Liver (tissue), 9 donors: ENCODE measurements around the gene PVALEF. TPM values are rescaled to one million over a fixed set of nuclear protein-coding genes. Genes with fewer than 3 reads are reported as not detected.
A peak's percentile ranks its signal among the peaks of the same experiment; 100 is the strongest.

Experiments used
- DNase-seq: peaks from one replicate; pipeline ENCODE4 v3.0.0-alpha.2; 2017; ENCODE audit warnings: low spot score
- H3K27ac ChIP-seq, 2 donors: one replicate each; pipeline ENCODE4 v1.7.0; 2013; ENCODE audit warnings: inconsistent platforms in 2 of 2, low read length in 2 of 2, control low read depth in 1 of 2, low read depth in 1 of 2, mild to moderate bottlenecking in 1 of 2
- H3K27me3 ChIP-seq, 4 donors: one replicate each; pipeline versions ENCODE4 v1.6.1 to v1.7.0; 2013; ENCODE audit warnings: low read length in 3 of 4, inconsistent platforms in 1 of 4, mild to moderate bottlenecking in 1 of 4, moderate library complexity in 1 of 4; ENCODE audit not compliant: control insufficient read depth in 4 of 4, insufficient read depth in 4 of 4
- H3K36me3 ChIP-seq, 4 donors: one replicate each; pipeline versions ENCODE4 v1.6.1 to v1.7.0; 2013; ENCODE audit warnings: low read length in 3 of 4, mild to moderate bottlenecking in 3 of 4, low read depth in 1 of 4, moderate library complexity in 1 of 4; ENCODE audit not compliant: control insufficient read depth in 4 of 4, insufficient read depth in 3 of 4
- H3K4me1 ChIP-seq, 4 donors: one replicate each; pipeline versions ENCODE4 v1.6.1 to v1.7.0; 2013; ENCODE audit warnings: low read length in 3 of 4, mild to moderate bottlenecking in 3 of 4, moderate library complexity in 1 of 4; ENCODE audit not compliant: control insufficient read depth in 4 of 4, insufficient read depth in 4 of 4
- H3K4me3 ChIP-seq, 3 donors: one replicate each; pipeline versions ENCODE4 v1.6.1 to v1.7.0; 2013; ENCODE audit warnings: low read length in 3 of 3, control low read depth in 1 of 3, low read depth in 1 of 3, mild to moderate bottlenecking in 1 of 3
- H3K9ac ChIP-seq, 2 donors: one replicate each; pipeline ENCODE4 v1.7.0; 2013; ENCODE audit warnings: low read length in 2 of 2, mild to moderate bottlenecking in 2 of 2, moderate library complexity in 2 of 2, control low read depth in 1 of 2, low read depth in 1 of 2
- H3K9me3 ChIP-seq, 4 donors: one replicate each; pipeline versions ENCODE4 v1.6.1 to v1.7.0; 2013; ENCODE audit warnings: low read length in 3 of 4; ENCODE audit not compliant: control insufficient read depth in 4 of 4
- ATF3 ChIP-seq: IDR thresholded peaks from 2 replicates; pipeline ENCODE4 v1.6.1; 2016; ENCODE audit warnings: antibody characterized with exemption
- CTCF ChIP-seq: fragments of 150-350 bp; IDR thresholded peaks from 2 replicates; pipeline ENCODE4 v1.5.1; 2017; ENCODE audit warnings: improper control_type of control experiment, low read depth, low read length; ENCODE audit not compliant: missing input control
- FOXA1 ChIP-seq: IDR thresholded peaks from 2 replicates; pipeline ENCODE4 v1.6.1; 2016; ENCODE audit warnings: antibody characterized with exemption
- FOXA2 ChIP-seq: IDR thresholded peaks from 2 replicates; pipeline ENCODE4 v1.6.1; 2016; ENCODE audit warnings: antibody characterized with exemption
- HNF4A ChIP-seq, 2 donors: conservative IDR thresholded peaks; 2 replicates each; pipeline ENCODE4 v1.6.1; 2016; ENCODE audit warnings: antibody characterized with exemption in 2 of 2, mild to moderate bottlenecking in 2 of 2
- JUND ChIP-seq, 2 donors: IDR thresholded peaks; 2 replicates each; pipeline ENCODE4 v1.6.1; 2016; ENCODE audit warnings: antibody characterized with exemption in 2 of 2
- MAX ChIP-seq: IDR thresholded peaks from 2 replicates; pipeline ENCODE4 v1.6.1; 2016; ENCODE audit warnings: antibody characterized with exemption
- NR2F2 ChIP-seq: IDR thresholded peaks from 2 replicates; pipeline ENCODE4 v1.6.1; 2016; ENCODE audit warnings: antibody characterized with exemption
- RAD21 ChIP-seq, 2 donors: IDR thresholded peaks; 2 replicates each; pipeline ENCODE4 v1.6.1; 2016; ENCODE audit warnings: antibody characterized with exemption in 2 of 2, mild to moderate bottlenecking in 2 of 2
- RXRA ChIP-seq, 2 donors: IDR thresholded peaks; 2 replicates each; pipeline ENCODE4 v1.6.1; 2017 to 2018; ENCODE audit warnings: antibody characterized with exemption in 2 of 2, mild to moderate bottlenecking in 1 of 2
- SP1 ChIP-seq: IDR thresholded peaks from 2 replicates; pipeline ENCODE4 v1.6.1; 2018; ENCODE audit warnings: antibody characterized with exemption, mild to moderate bottlenecking
- TAF1 ChIP-seq: conservative IDR thresholded peaks from 2 replicates; pipeline ENCODE4 v1.6.1; 2016; ENCODE audit warnings: antibody characterized with exemption, mild to moderate bottlenecking
- WGBS: extraction: QIAGEN DNeasy Blood & Tissue Kit; methylation state at CpG from one replicate; pipeline ENCODE4 v1.1.7; 2013; 5-methylcytosine and 5-hydroxymethylcytosine counted together
- polyA plus RNA-seq, 2 donors: library from polyadenylated mRNA; stranded (reverse) in 1 of 2; unstranded in 1 of 2; fragments of 200-250 nt in 1 of 2; fragments of >200 nt in 1 of 2; fragmentation: Nextera tagmentation in 1 of 2; extraction: Ambion mirVana in 1 of 2; gene quantifications; one replicate each; pipeline versions ENCODE4 v1.2.1 to v1.2.3, GENCODE V29; 2013 to 2015
- total RNA-seq, 2 donors: library from RNA; depleted of rRNA; stranded (reverse); fragments of >200 nt; gene quantifications; one replicate each; pipeline ENCODE4 v1.2.3, GENCODE V29; 2014
- TF ChIP-seq, protein P1 (sequence below): IDR thresholded peaks from 2 replicates; pipeline ENCODE4 v1.6.1; 2016; ENCODE audit warnings: antibody characterized with exemption
- donor health status: healthy.
- donor health status: healthy.
- donor health status: healthy.
- donor health status: healthy.
- donor health status: healthy.

PVALEF gene
- total and polyA plus RNA-seq, 4 donors = not detected

DNA sequence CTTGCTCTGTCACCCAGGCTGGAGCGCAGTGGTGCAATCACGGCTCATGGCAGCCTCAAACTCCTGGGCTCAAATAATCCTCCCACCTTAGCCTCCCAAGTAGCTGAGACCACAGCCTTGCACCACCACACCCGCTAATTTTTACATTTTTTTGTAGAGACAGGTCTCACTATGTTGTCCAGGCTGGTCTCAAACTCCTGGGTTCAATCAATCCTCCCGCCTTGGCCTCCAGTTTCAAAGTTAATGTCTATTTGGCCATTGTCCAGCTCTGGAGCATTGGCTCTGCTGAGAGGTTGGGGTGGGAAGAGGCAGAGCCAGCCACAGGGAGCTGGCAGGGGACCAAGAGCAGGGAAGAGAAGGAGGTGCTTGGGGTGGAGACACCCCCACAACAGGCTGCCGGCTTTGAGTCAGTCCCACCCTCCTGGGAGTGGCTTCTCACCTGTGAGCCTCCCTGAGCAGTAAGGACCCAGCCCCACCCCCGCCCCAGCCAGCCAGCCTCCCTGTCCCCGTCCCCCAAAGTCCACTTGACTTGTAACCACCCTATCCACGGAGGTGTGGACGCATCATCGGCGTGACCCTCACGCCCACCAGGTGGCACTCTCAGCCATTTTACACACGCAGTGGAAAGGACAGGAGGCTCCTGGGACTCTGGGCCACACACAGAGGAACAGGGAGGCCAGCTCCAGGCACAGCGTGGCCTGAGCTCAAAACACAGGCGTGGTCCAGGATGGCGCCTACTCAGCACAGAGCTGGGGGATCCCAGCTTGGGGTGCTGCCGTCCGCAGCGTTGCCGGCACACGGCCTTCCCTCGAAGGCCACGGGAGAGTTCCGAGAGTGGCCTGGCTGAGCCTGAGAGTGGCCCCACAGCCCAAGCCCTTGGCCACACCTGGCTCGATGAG is 22.8 kb upstream of the PVALEF start:
- no peaks in the 10 kb centered on the region for H3K4me1 ChIP-seq
- TF ChIP-seq CTCF (peak; percentile 73), MAX (no peak), JUND (IDR thresholded peaks at IDR 0.05) (no peak), RXRA (IDR thresholded peaks at IDR 0.05) (no peak), FOXA1 (no peak), RAD21 (IDR thresholded peaks at IDR 0.05) (peak in 1 of 2 donors; percentile 85)
- no peak overlapping the region for H3K27ac ChIP-seq
- H3K9ac ChIP-seq = no peak overlapping the region
- H3K27me3 ChIP-seq = no peaks in the 10 kb centered on the region
- 45% methylated on average over 25 of the region's 25 CpGs for WGBS
- H3K9me3 ChIP-seq = no peaks in the 10 kb centered on the region
- H3K4me3 ChIP-seq = no peak overlapping the region
- H3K36me3 ChIP-seq = no peaks in the 10 kb centered on the region
- DNase-seq = peak; percentile 77

- WGBS = 81% methylated on average over 11 of the region's 11 CpGs
- no peak for DNase-seq
- H3K4me3 ChIP-seq = no peak overlapping the region
These were observed 22.1 kb upstream of the PVALEF start for GRCh38 chr17:81143200-81143527.

DNA sequence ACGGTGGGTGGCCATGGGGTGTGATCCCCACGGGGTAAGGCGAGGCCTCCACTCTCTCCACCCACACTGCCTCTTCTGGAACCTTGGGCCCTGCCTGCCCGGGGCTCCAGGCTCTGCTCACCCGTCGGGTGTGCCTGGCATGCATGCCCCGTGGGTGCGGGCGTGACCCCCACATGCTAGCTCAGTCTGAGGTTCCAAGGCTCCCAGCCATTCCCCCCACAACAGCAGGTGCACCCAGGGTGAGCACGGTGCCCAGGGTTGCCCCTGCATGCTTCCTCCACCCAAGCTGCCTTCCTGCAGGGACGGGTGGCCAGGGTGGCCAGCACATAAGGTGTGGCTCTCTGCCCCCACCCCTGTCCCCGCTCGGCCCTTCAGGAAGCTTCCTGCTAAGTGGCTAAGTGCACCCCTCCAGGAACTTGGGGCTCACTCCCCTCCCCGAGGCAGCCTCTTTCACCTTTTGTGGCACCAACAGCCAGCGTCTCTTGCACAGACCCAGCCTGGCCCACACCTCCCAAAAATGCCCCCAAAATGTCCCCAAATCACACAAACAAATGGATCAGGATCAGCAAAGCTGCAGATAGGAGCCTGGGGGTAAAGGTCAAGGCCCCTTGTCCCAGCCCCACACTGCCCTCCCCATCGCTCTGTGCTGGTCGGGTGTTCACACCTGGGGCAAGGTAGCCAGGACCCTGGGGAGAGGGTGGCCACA is 21.4 kb upstream of the PVALEF start:
- H3K9me3 ChIP-seq = no peaks in the 10 kb centered on the region
- no peaks in the 10 kb centered on the region for H3K36me3 ChIP-seq
- no peak overlapping the region for H3K27ac ChIP-seq
- no peak overlapping the region for H3K4me3 ChIP-seq
- no peak for DNase-seq
- H3K27me3 ChIP-seq = no peaks in the 10 kb centered on the region
- H3K9ac ChIP-seq = no peak overlapping the region
- no peaks in the 10 kb centered on the region for H3K4me1 ChIP-seq
- WGBS = 89% methylated on average over 17 of the region's 17 CpGs
- TF ChIP-seq MAX (no peak), CTCF (no peak), FOXA2 (no peak), JUND (IDR thresholded peaks at IDR 0.05) (no peak), NR2F2 (no peak), ATF3 (no peak), TAF1 (no peak), FOXA1 (no peak), SP1 (no peak), RXRA (IDR thresholded peaks at IDR 0.05) (no peak)
- TF ChIP-seq, protein P1, sequence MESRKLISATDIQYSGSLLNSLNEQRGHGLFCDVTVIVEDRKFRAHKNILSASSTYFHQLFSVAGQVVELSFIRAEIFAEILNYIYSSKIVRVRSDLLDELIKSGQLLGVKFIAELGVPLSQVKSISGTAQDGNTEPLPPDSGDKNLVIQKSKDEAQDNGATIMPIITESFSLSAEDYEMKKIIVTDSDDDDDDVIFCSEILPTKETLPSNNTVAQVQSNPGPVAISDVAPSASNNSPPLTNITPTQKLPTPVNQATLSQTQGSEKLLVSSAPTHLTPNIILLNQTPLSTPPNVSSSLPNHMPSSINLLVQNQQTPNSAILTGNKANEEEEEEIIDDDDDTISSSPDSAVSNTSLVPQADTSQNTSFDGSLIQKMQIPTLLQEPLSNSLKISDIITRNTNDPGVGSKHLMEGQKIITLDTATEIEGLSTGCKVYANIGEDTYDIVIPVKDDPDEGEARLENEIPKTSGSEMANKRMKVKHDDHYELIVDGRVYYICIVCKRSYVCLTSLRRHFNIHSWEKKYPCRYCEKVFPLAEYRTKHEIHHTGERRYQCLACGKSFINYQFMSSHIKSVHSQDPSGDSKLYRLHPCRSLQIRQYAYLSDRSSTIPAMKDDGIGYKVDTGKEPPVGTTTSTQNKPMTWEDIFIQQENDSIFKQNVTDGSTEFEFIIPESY = no peak

More at GRCh38 chr17:81143200-81143527, 22.1 kb upstream of the PVALEF start:
- no peak overlapping the region for H3K9ac ChIP-seq
- H3K27ac ChIP-seq = no peak overlapping the region
- TF ChIP-seq SP1 = no peak
- TF ChIP-seq RXRA (IDR thresholded peaks at IDR 0.05) = no peak
- no peak for TF ChIP-seq HNF4A (conservative IDR thresholded peaks at IDR 0.05)
- TF ChIP-seq ATF3 = no peak
- TF ChIP-seq JUND (IDR thresholded peaks at IDR 0.05) = no peak
- TF ChIP-seq FOXA2 = no peak
- no peak for TF ChIP-seq RAD21 (IDR thresholded peaks at IDR 0.05)
- no peak for TF ChIP-seq FOXA1
- no peaks in the 10 kb centered on the region for H3K36me3 ChIP-seq
- no peaks in the 10 kb centered on the region for H3K9me3 ChIP-seq
- no peaks in the 10 kb centered on the region for H3K27me3 ChIP-seq
- no peaks in the 10 kb centered on the region for H3K4me1 ChIP-seq
